Liver (tissue), 3 donors: ENCODE measurements around the gene TSPAN15.

ENCODE experiments used
- CTCF ChIP-seq: fragments of 150-350 bp; IDR thresholded peaks from 2 replicates; pipeline ENCODE4 v1.5.1; 2017; ENCODE audit warnings: improper control_type of control experiment, low read depth, low read length; ENCODE audit not compliant: missing input control
- FOXA1 ChIP-seq: IDR thresholded peaks from 2 replicates; pipeline ENCODE4 v1.6.1; 2016; ENCODE audit warnings: antibody characterized with exemption
- RAD21 ChIP-seq, 2 donors: IDR thresholded peaks; 2 replicates each; pipeline ENCODE4 v1.6.1; 2016; ENCODE audit warnings: antibody characterized with exemption in 2 of 2, mild to moderate bottlenecking in 2 of 2
- TAF1 ChIP-seq: conservative IDR thresholded peaks from 2 replicates; pipeline ENCODE4 v1.6.1; 2016; ENCODE audit warnings: antibody characterized with exemption, mild to moderate bottlenecking
- donor health status: healthy.
- donor health status: healthy.

- TF ChIP-seq CTCF (no peak), TAF1 (no peak), RAD21 (IDR thresholded peaks at IDR 0.05) (no peak), FOXA1 (no peak)
These were observed 17.5 kb downstream of the TSPAN15 start for GRCh38 chr10:69468751-69469089.
